Measurements from ENCODE around the gene POLD2.

Gene POLD2

DNA sequence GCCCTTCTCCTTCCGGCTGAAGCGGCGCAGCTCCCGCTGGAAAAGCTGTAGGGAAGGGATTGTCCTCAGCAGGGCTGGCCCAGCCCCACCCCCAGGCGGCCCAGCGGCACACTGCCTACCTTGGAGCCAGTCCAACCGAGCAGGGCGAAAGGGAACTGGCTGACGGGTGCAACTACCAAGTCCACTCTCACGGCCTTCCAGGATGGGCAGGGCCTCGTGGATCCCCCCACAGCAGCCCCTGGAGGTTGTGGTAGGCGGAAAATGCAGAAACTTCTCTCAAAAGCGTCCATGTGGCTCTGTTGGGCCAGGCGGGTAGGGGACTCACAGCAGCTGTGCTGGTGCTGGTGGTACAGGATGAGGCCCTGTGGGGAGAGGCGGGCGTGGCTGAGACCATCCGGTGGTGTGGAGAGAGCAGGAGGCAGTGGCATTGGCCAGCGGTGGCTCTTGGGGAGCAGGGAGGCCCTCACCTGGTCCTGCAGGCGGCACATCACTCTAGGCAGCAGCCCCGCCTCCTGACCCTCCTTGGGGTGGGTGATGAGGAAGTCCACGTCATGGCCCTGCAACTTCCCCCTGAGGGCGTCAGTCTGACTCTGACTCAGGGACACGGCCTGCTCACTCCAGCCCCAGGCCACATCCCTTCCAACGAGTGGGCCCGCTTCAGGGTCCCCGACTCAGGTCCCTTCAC lies 49.5 kb downstream of the POLD2 start:
- TF ChIP-seq CTCF (IDR thresholded peaks at IDR 0.05; ENCODE audit: low read depth, low read length), result 0 out of 2 replicates have a peak, but pooled peaks have one; percentile 4
- DNase-seq, result peak; percentile 82
- no peaks in the 10 kb centered on the region for H3K9me3 ChIP-seq
- no peaks in the 10 kb centered on the region for H3K27me3 ChIP-seq
- H3K4me1 ChIP-seq, result peaks cover 18% of the 10 kb centered on the region
- H3K36me3 ChIP-seq, result peaks cover 13% of the 10 kb centered on the region
- no peak overlapping the region for H3K4me3 ChIP-seq (ENCODE audit: low read depth, low read length)

DNA sequence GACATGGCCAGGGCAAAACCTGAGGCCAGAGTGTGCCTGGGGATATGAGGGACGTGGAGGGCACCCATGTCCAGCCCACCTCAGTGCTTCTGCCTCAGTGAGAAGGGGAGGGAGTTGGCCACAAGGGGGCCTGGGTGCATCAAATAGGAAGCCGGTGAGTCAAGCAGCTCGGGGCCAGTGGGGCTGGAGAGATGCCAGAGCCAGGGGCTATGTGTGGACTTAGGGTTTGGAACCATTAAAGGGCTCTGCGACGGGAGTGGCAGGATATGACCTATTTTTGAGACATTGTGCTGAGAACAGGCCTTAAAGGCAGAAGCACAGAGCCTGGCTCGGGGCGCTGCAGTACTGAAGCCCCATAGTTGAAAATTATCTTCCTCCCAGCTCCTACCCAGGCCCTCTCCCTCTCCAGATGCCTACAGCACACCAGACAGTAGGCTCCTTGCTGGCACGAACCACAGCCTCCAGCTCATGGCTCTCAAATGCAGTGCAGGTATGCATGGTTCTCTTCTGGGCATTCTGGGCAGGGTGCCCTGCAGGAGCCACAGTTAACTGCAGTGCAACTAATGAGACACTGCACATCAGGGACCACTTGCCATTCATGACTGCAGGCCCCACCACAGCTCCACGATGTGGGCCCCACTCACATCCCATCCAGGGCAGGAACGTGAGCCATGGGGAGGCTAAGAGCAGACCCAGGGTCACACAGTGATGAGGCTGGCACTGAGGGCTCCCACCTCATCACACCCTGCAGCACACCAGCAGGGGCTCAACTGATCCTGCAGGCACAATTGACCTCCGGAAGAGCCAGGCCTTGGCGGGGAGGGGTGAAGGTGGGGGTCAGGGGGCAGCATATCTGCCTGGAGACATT lies 50.8 kb downstream of the POLD2 start:
- peak; percentile 91 for TF ChIP-seq CTCF (IDR thresholded peaks at IDR 0.05; ENCODE audit: low read depth, low read length)
- peaks cover 25% of the 10 kb centered on the region for H3K4me1 ChIP-seq
- peaks cover 7% of the 10 kb centered on the region for H3K36me3 ChIP-seq
- H3K9me3 ChIP-seq, result no peaks in the 10 kb centered on the region
- no peak overlapping the region for H3K4me3 ChIP-seq (ENCODE audit: low read depth, low read length)
- no peaks in the 10 kb centered on the region for H3K27me3 ChIP-seq
- peak; percentile 96 for DNase-seq

DNA sequence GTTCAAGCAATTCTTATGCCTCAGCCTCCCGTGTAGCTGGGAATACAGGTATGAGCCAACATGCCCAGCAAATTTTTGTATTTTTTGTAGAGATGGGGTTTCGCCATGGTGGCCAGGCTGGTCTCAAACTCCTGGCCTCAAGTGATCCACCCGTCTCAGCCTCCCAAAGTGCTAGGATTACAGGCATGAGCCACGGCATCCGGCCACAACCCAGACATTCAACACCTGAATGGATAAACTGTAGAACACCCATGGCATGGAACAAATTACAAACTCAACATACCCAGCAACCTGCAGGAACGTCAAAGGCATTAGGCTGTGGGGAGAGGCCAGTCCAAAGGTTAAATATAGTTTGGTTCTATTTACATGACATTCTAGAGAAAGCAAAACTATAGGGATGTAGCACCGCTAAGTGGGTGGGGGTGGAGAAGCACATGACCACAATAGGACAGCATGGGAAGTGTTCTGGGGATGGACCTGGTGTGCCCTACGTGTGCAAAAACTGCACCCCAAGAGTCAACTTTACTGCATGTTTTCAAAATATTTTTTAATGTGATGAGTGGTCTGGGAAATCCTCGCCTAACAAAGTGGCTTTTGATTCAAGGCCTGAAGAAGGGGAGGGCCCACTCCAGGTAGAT lies 51.5 kb downstream of the POLD2 start:
- Histone ChIP-seq H3K27me3 (no peaks in the 10 kb centered on the region), H3K4me3 (ENCODE audit: low read depth, low read length) (no peak overlapping the region), H3K9me3 (no peaks in the 10 kb centered on the region), H3K36me3 (peaks cover 5% of the 10 kb centered on the region; the same call in 1 of the 2 replicates), H3K4me1 (peaks cover 28% of the 10 kb centered on the region)
- TF ChIP-seq CTCF (IDR thresholded peaks at IDR 0.05; ENCODE audit: low read depth, low read length), result no peak
- DNase-seq, result no peak

- Histone ChIP-seq H3K27me3 (no peaks in the 10 kb centered on the region), H3K36me3 (no peaks in the 10 kb centered on the region), H3K4me1 (peaks cover 24% of the 10 kb centered on the region), H3K4me3 (ENCODE audit: low read depth, low read length) (no peak overlapping the region), H3K9me3 (no peaks in the 10 kb centered on the region)
- no peak for DNase-seq
- TF ChIP-seq CTCF (IDR thresholded peaks at IDR 0.05; ENCODE audit: low read depth, low read length), result no peak
These were observed 55.3 kb downstream of the POLD2 start for GRCh38 chr7:44068054-44068453.

GRCh38 chr7:44067064-44067951 lies 56.0 kb downstream of the POLD2 start:
- Histone ChIP-seq H3K4me1 (peaks cover 19% of the 10 kb centered on the region), H3K9me3 (no peaks in the 10 kb centered on the region), H3K36me3 (no peaks in the 10 kb centered on the region), H3K4me3 (ENCODE audit: low read depth, low read length) (no peak overlapping the region), H3K27me3 (no peaks in the 10 kb centered on the region)
- DNase-seq, result no peak
- no peak for TF ChIP-seq CTCF (IDR thresholded peaks at IDR 0.05; ENCODE audit: low read depth, low read length)

Data from BE2C (cell line).